Right lobe of liver (tissue), 6 donors: ENCODE measurements around the gene COL28A1. TPM values are rescaled to one million over a fixed set of nuclear protein-coding genes. Genes with fewer than 3 reads are reported as not detected.
"Not testable (repeated sequence)": the region's sequence is repeated elsewhere in the genome, so short reads cannot be mapped to it uniquely, and the experiment has no call there.

Experiments used
- ATAC-seq, 4 donors: fragments of 200-7000 bp; cut with Tn5 transposase; one replicate each; pipeline ENCODE4 v1.9.1; 2020; ENCODE audit warnings: mild to moderate bottlenecking in 4 of 4, moderate library complexity in 4 of 4
- DNase-seq, 3 donors: peaks; one replicate each; pipeline ENCODE4 v3.0.0-alpha.2; 2020
- H3K27ac ChIP-seq, 3 donors: fragments of 200-600 bp; one replicate each; pipeline ENCODE4 v1.8.0; 2022
- H3K27me3 ChIP-seq, 2 donors: fragments of 200-600 bp; one replicate each; pipeline ENCODE4 v1.8.0; 2022
- H3K36me3 ChIP-seq, 4 donors: fragments of 200-600 bp; sonication (generic) in 1 of 4; one replicate each; pipeline versions ENCODE4 v1.5.1 to v1.8.0; 2017 to 2022; ENCODE audit warnings: control low read depth in 1 of 4
- H3K4me1 ChIP-seq, 4 donors: fragments of 200-600 bp; sonication (generic) in 1 of 4; one replicate each; pipeline versions ENCODE4 v1.5.1 to v1.8.0; 2017 to 2022; ENCODE audit warnings: control low read depth in 1 of 4
- H3K4me3 ChIP-seq, 3 donors: fragments of 200-600 bp; one replicate each; pipeline ENCODE4 v1.8.0; 2022
- H3K9me3 ChIP-seq, 4 donors: fragments of 200-600 bp; sonication (generic) in 1 of 4; one replicate each; pipeline versions ENCODE4 v1.5.1 to v1.8.0; 2017 to 2022; ENCODE audit warnings: control low read depth in 1 of 4
- POLR2A ChIP-seq: fragments of 450-650 bp; IDR thresholded peaks from one replicate; pipeline ENCODE4 v1.6.1; 2017; ENCODE audit warnings: antibody characterized with exemption, mild to moderate bottlenecking
- WGBS: methylation state at CpG from one replicate; pipeline ENCODE4 v1.1.6; 2018; ENCODE audit warnings: low coverage, low lambda C conversion rate; ENCODE audit not compliant: insufficient coverage; ENCODE audit errors: missing lambda C conversion rate; 5-methylcytosine and 5-hydroxymethylcytosine counted together
- intact Hi-C, 2 donors: fragments of 100-400 bp; cut with DNase I; formaldehyde crosslinking; loops; one replicate each; pipeline versions ENCODE4 v1.11.2 to v1.14.1; 2022
- total RNA-seq, 6 experiments: library from RNA; depleted of rRNA in 2 of 6; stranded (reverse); fragments of >200 nt in 2 of 6; fragmentation: NEBNext Ultra II Directional in 3 of 6; extraction: Animal tissue kit (Norgen Biotek cat#: 25700) in 3 of 6; gene quantifications; one replicate each; pipeline versions ENCODE4 v1.1.0 to v1.2.4, GENCODE V29; 2016 to 2023
- TF ChIP-seq, protein P1 (sequence below), 4 donors: fragments of 200-600 bp in 3 of 4; fragments of 450-650 bp in 1 of 4; IDR thresholded peaks; one replicate each; pipeline versions ENCODE4 v1.5.1 to v1.8.0; 2016 to 2022; ENCODE audit warnings: antibody characterized with exemption in 4 of 4, mild to moderate bottlenecking in 2 of 4
- donor health status: DM: no; HTN: yes; CAD: no.
- donor health status: DM: no; HTN: no; CAD: no.
- donor health status: DM: no; HTN: no; CAD: no.
- donor health status: DM: no; HTN: yes; CAD: no.
- donor health status: DM: no; HTN: yes; CAD: no.

COL28A1 gene
- total RNA-seq, 6 experiments from 2014 or later, result 0.07 to 0.51 (median 0.34) TPM; not detected in 2

DNA sequence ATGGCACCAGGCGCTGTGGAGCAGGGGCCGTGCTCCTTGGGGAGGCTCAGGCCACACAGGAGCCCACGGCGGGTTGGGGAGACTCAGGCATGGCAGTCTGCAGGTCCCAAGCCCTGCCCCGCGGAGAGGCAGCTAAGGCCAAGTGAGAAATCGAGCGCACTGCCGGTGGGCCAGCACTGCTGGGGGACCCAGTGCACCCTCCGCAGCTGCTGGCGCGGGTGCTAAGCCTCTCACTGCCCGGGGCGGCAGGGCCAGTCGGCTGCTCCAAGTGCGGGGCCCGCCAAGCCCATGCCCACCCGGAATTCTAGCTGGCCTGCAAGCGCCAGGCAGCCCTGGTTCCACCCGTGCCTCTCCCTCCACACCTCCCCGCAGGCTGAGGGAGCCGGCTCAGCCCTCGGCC is 57.1 kb downstream of the COL28A1 start:
- H3K27me3 ChIP-seq, result no peaks in the 10 kb centered on the region
- no peak for TF ChIP-seq POLR2A
- H3K4me3 ChIP-seq, result no peak overlapping the region
- H3K9me3 ChIP-seq, result no peaks in the 10 kb centered on the region
- ATAC-seq (no peak), DNase-seq (no peak)
- H3K36me3 ChIP-seq, result no peaks in the 10 kb centered on the region
- H3K27ac ChIP-seq, result no peak overlapping the region
- WGBS, result 87% methylated on average over 3 of the region's 23 CpGs
- intact Hi-C loops, result no loop called here
- H3K4me1 ChIP-seq, result no peaks in the 10 kb centered on the region

DNA sequence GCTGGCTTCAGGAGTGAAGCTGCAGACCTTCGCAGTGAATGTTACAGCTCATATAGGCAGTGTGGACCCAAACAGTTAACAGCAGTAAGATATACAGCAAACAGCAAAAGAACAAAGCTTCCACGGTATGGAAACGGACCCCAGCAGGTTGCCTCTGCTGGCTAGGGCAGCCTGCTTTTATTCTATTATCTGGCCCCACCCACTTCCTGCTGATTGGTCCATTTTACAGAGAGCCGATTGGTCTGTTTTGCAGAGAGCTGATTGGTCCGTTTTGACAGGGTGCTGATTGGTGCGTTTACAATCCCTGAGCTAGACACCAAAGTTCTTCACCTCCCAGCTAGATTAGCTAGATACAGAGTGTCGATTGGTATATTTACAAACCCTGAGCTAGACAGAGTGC is 58.0 kb downstream of the COL28A1 start:
- intact Hi-C loops, H3K4me1 ChIP-seq: not testable (repeated sequence)

DNA sequence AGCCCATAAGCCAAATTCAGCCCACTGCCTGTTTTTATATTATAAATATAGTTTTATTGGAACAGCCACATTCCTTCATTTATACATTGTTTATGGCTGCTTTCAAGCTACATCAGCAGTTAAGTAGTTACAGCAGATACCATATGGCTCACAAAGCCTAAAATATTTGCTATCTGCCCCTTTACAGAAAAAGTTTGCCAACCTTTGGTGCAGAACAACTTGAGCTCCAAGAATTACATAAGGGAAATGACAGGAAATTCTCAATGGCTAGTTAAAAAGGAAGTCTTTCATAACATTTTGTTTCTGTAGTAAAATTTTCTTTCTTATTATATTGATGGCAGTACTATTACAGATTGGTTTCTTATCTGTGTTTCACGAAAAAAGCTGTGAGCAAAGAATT is 59.3 kb downstream of the COL28A1 start:
- Histone ChIP-seq H3K4me1 (no peaks in the 10 kb centered on the region), H3K27ac (no peak overlapping the region), H3K9me3 (no peaks in the 10 kb centered on the region), H3K27me3 (no peaks in the 10 kb centered on the region), H3K4me3 (no peak overlapping the region), H3K36me3 (no peaks in the 10 kb centered on the region)
- WGBS, result 30% methylated on average over 1 of the region's 1 CpG
- no peak for DNase-seq
- ATAC-seq, result no peak
- no peak for TF ChIP-seq POLR2A
- TF ChIP-seq, protein P1, sequence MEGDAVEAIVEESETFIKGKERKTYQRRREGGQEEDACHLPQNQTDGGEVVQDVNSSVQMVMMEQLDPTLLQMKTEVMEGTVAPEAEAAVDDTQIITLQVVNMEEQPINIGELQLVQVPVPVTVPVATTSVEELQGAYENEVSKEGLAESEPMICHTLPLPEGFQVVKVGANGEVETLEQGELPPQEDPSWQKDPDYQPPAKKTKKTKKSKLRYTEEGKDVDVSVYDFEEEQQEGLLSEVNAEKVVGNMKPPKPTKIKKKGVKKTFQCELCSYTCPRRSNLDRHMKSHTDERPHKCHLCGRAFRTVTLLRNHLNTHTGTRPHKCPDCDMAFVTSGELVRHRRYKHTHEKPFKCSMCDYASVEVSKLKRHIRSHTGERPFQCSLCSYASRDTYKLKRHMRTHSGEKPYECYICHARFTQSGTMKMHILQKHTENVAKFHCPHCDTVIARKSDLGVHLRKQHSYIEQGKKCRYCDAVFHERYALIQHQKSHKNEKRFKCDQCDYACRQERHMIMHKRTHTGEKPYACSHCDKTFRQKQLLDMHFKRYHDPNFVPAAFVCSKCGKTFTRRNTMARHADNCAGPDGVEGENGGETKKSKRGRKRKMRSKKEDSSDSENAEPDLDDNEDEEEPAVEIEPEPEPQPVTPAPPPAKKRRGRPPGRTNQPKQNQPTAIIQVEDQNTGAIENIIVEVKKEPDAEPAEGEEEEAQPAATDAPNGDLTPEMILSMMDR (IDR thresholded peaks at IDR 0.05), result no peak
- intact Hi-C loops, result no loop called here

More for the DNA sequence above, 58.0 kb downstream of the COL28A1 start:
- H3K4me3 ChIP-seq, H3K36me3 ChIP-seq, ATAC-seq, H3K27ac ChIP-seq, DNase-seq, H3K9me3 ChIP-seq, H3K27me3 ChIP-seq: not testable (repeated sequence)
- 63% methylated on average over 4 of the region's 7 CpGs for WGBS

DNA sequence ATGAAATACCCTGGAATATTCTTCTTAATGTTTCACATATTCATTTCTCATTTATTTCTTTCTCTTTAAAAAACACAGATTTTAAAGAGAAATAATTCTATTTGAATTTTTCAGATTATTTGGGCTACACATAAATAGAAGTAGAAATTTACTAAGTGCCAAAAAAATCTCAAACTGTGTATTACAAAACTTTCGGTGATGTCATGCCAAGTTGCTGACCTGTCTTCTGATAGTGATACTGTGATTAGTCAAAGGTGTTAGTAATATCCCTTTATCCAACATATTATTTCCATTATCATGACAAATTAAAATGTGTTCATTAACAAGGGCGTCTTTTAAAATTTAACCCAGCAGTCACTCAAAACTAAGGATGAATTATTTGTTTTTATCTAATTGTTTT is 60.1 kb downstream of the COL28A1 start:
- DNase-seq (no peak), ATAC-seq (no peak)
- H3K4me1 ChIP-seq, result no peaks in the 10 kb centered on the region
- H3K27me3 ChIP-seq, result no peaks in the 10 kb centered on the region
- WGBS, result 51% methylated on average over 2 of the region's 2 CpGs
- H3K36me3 ChIP-seq, result no peaks in the 10 kb centered on the region
- no peak overlapping the region for H3K27ac ChIP-seq
- H3K9me3 ChIP-seq, result no peaks in the 10 kb centered on the region
- no peak overlapping the region for H3K4me3 ChIP-seq
- intact Hi-C loops, result no loop called here
- no peak for TF ChIP-seq POLR2A
- TF ChIP-seq, protein P1 (IDR thresholded peaks at IDR 0.05), result no peak

DNA sequence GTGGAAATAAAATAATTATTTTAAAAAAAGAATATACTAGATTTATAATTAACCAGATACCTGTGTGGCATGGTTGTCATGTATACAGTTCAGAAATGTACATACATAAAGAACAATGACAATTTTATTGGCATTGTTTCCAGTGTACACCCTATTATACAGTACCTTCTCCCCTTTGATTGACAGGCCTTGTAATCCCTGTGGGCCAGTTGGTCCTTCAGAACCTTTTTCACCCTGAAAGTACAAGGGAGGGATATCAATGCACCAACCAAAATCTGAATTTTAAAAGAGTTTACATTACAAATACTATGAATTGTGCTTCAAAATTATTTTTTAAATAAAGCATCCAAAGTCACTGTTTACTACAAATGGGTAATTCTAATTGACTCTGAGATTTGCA is 61.2 kb downstream of the COL28A1 start:
- intact Hi-C loops, result no loop called here
- Histone ChIP-seq H3K4me1 (no peaks in the 10 kb centered on the region), H3K27me3 (no peaks in the 10 kb centered on the region), H3K4me3 (no peak overlapping the region), H3K36me3 (no peaks in the 10 kb centered on the region), H3K27ac (no peak overlapping the region), H3K9me3 (no peaks in the 10 kb centered on the region)
- no peak for DNase-seq
- no peak for ATAC-seq
- TF ChIP-seq POLR2A, result no peak
- TF ChIP-seq, protein P1 (IDR thresholded peaks at IDR 0.05), result no peak

DNA sequence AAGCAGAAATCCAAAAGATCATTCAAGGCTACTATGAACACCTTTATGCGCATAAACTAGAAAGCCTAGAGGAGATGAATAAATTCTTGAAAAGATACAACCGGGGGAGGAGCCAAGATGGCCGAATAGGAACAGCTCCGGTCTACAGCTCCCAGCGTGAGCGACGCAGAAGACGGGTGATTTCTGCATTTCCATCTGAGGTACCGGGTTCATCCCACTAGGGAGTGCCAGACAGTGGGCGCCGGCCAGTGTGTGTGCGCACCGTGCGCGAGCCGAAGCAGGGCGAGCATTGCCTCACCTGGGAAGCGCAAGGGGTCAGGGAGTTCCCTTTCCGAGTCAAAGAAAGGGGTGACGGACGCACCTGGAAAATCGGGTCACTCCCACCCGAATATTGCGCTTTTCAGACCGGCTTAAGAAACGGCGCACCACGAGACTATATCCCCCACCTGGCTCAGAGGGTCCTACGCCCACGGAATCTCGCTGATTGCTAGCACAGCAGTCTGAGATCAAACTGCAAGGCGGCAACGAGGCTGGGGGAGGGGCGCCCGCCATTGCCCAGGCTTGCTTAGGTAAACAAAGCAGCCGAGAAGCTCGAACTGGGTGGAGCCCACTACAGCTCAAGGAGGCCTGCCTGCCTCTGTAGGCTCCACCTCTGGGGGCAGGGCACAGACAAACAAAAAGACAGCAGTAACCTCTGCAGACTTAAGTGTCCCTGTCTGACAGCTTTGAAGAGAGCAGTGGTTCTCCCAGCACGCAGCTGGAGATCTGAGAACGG is 70.5 kb downstream of the COL28A1 start:
- H3K27me3 ChIP-seq, H3K4me3 ChIP-seq, H3K36me3 ChIP-seq, ATAC-seq, DNase-seq, intact Hi-C loops, H3K27ac ChIP-seq, H3K4me1 ChIP-seq, H3K9me3 ChIP-seq: not testable (repeated sequence)
- 83% methylated on average over 6 of the region's 39 CpGs for WGBS
